Tibial nerve (tissue), 4 donors: Measurements from ENCODE around the gene MYOM1. TPM values are rescaled to one million over a fixed set of nuclear protein-coding genes. Genes with fewer than 3 reads are reported as not detected.
"Not testable (repeated sequence)": the region's sequence is repeated elsewhere in the genome, so short reads cannot be mapped to it uniquely, and the experiment has no call there.

Experiments
- DNase-seq, 2 donors: peaks; one replicate each; pipeline ENCODE4 v3.0.0-alpha.2; 2019; ENCODE audit warnings: low spot score in 2 of 2
- H3K27ac ChIP-seq, 4 donors: fragments of 200-600 bp; sonication (generic) in 3 of 4; one replicate each; pipeline ENCODE4 v1.5.1; 2017 to 2019; ENCODE audit warnings: mild to moderate bottlenecking in 1 of 4
- H3K27me3 ChIP-seq, 2 donors: fragments of 200-600 bp; sonication (generic) in 1 of 2; one replicate each; pipeline versions ENCODE4 v1.5.1 to v1.6.0; 2017 to 2019
- H3K36me3 ChIP-seq, 3 donors: fragments of 200-600 bp; sonication (generic); one replicate each; pipeline ENCODE4 v1.5.1; 2018 to 2019
- H3K4me1 ChIP-seq, 4 donors: fragments of 200-600 bp; sonication (generic) in 3 of 4; one replicate each; pipeline ENCODE4 v1.5.1; 2017 to 2019
- H3K4me3 ChIP-seq, 4 donors: fragments of 200-600 bp; sonication (generic) in 3 of 4; one replicate each; pipeline ENCODE4 v1.5.1; 2017 to 2019; ENCODE audit warnings: mild to moderate bottlenecking in 1 of 4, moderate library complexity in 1 of 4
- H3K9me3 ChIP-seq, 4 donors: fragments of 200-600 bp; sonication (generic) in 3 of 4; one replicate each; pipeline ENCODE4 v1.5.1; 2017 to 2019
- EP300 ChIP-seq, 2 donors: sonication (generic); formaldehyde crosslinking; IDR thresholded peaks; one replicate each; pipeline ENCODE4 v1.6.1; 2017; ENCODE audit warnings: antibody characterized with exemption in 2 of 2, mild to moderate bottlenecking in 1 of 2
- POLR2A ChIP-seq, 2 donors: fragments of 450-650 bp; IDR thresholded peaks; one replicate each; pipeline ENCODE4 v1.6.1; 2017; ENCODE audit warnings: antibody characterized with exemption in 2 of 2, mild to moderate bottlenecking in 2 of 2, moderate library complexity in 2 of 2
- WGBS, 2 donors: methylation state at CpG; one replicate each; pipeline ENCODE4 v1.1.5; 2018; 5-methylcytosine and 5-hydroxymethylcytosine counted together
- total RNA-seq, 4 donors: library from RNA; depleted of rRNA; stranded (reverse); fragments of >200 nt; gene quantifications; one replicate each; pipeline ENCODE4 v1.1.0, GENCODE V29; 2016
- TF ChIP-seq, protein P1 (sequence below), 5 experiments: fragments of 200-600 bp in 3 of 5; fragments of 450-650 bp in 2 of 5; sonication (generic) in 3 of 5; IDR thresholded peaks; one replicate each; pipeline ENCODE4 v1.5.1; 2016 to 2019; ENCODE audit warnings: antibody characterized with exemption in 5 of 5, mild to moderate bottlenecking in 3 of 5, moderate library complexity in 2 of 5

MYOM1 gene
- total RNA-seq, 4 donors from 2014 or later, result 3.0 to 8.1 (median 5.6) TPM

DNA sequence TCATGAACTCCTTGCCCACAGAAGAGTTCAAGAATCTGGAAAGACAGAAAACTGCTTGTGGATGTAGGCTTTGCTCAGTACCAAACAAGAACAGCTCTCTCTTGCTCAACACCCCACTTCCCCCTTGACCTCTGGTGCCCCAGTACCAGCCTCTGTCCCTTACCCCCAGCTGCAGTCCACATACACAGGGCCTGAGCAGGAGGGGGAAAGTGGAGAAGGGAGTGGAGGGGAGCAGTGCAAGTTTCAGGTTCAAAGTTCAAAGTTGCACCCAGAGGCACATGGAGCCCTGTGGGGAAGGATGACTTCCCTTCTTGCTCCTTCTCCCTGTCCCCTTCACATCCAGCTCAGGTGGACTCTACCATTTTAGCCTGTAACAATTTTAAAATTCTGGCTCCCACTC lies 145.7 kb downstream of the MYOM1 start:
- Histone ChIP-seq H3K27ac (peak overlapping the region in 2 of 4 donors; percentile 30 to 48), H3K36me3 (peaks cover 0 to 3% (median 0%) of the 10 kb centered on the region in 3 donors), H3K27me3 (no peaks in the 10 kb centered on the region), H3K4me3 (no peak overlapping the region), H3K4me1 (peaks cover 0 to 16% (median 2%) of the 10 kb centered on the region in 4 donors), H3K9me3 (no peaks in the 10 kb centered on the region)
- TF ChIP-seq EP300 (IDR thresholded peaks at IDR 0.05), result no peak
- no peak for DNase-seq

DNA sequence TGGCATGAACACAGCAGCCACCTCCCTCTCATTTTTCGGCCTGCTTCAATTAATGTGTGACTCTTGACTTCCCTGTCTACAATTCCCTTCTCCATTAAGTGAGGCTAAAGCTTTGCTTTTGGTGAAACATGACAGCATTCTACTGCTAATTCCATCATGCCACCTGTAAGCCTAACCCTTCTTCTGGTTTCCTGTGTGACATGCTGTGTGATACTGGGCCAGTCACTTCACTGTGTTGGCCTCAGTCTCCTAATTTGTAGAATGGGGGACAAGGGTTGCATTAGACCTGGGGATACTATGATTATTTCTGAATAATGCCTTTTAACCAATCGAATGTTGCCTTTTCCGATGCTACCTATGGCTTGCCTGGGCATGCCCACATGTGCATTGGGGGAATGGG lies 146.4 kb downstream of the MYOM1 start:
- 90 to 93% methylated on average over 3 of the region's 3 CpGs for WGBS, 2 donors
- H3K36me3 ChIP-seq, result not testable (repeated sequence)

DNA sequence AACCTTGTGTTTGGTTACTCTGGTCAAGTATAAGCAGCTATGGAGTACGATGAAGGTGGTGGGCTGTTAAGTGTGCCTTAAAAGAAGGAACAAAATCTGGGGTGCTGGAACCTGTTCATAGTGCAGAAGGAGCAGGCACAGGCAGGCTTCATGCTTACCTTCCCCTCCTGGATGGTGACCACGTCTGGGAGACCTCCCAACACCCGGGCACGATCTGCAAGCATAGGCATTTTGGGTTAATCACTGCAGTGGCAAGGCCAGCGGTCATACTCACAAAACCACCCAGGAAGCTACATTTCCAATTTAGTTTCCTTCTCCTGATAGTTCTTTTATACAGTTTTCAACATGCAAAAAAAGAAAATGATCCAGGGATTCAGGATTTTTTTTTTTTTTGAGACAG lies 148.1 kb downstream of the MYOM1 start:
- Histone ChIP-seq H3K9me3 (no peaks in the 10 kb centered on the region), H3K27me3 (no peaks in the 10 kb centered on the region), H3K27ac (no peak overlapping the region), H3K36me3 (peaks cover 0 to 3% (median 0%) of the 10 kb centered on the region in 3 donors), H3K4me1 (peaks cover 0 to 16% (median 2%) of the 10 kb centered on the region in 4 donors), H3K4me3 (no peak overlapping the region)
- DNase-seq, result no peak
- TF ChIP-seq EP300 (IDR thresholded peaks at IDR 0.05) (no peak), POLR2A (IDR thresholded peaks at IDR 0.05) (no peak)
- TF ChIP-seq, protein P1, sequence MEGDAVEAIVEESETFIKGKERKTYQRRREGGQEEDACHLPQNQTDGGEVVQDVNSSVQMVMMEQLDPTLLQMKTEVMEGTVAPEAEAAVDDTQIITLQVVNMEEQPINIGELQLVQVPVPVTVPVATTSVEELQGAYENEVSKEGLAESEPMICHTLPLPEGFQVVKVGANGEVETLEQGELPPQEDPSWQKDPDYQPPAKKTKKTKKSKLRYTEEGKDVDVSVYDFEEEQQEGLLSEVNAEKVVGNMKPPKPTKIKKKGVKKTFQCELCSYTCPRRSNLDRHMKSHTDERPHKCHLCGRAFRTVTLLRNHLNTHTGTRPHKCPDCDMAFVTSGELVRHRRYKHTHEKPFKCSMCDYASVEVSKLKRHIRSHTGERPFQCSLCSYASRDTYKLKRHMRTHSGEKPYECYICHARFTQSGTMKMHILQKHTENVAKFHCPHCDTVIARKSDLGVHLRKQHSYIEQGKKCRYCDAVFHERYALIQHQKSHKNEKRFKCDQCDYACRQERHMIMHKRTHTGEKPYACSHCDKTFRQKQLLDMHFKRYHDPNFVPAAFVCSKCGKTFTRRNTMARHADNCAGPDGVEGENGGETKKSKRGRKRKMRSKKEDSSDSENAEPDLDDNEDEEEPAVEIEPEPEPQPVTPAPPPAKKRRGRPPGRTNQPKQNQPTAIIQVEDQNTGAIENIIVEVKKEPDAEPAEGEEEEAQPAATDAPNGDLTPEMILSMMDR (IDR thresholded peaks at IDR 0.05), result no peak
- WGBS, 2 donors, result 77 to 89% methylated on average over 5 of the region's 5 CpGs

More for the DNA sequence above, 146.4 kb downstream of the MYOM1 start:
- not testable (repeated sequence) for H3K4me3 ChIP-seq, H3K9me3 ChIP-seq, H3K27ac ChIP-seq, H3K27me3 ChIP-seq, DNase-seq
- peaks cover 0 to 16% (median 2%) of the 10 kb centered on the region in 4 donors for H3K4me1 ChIP-seq

DNA sequence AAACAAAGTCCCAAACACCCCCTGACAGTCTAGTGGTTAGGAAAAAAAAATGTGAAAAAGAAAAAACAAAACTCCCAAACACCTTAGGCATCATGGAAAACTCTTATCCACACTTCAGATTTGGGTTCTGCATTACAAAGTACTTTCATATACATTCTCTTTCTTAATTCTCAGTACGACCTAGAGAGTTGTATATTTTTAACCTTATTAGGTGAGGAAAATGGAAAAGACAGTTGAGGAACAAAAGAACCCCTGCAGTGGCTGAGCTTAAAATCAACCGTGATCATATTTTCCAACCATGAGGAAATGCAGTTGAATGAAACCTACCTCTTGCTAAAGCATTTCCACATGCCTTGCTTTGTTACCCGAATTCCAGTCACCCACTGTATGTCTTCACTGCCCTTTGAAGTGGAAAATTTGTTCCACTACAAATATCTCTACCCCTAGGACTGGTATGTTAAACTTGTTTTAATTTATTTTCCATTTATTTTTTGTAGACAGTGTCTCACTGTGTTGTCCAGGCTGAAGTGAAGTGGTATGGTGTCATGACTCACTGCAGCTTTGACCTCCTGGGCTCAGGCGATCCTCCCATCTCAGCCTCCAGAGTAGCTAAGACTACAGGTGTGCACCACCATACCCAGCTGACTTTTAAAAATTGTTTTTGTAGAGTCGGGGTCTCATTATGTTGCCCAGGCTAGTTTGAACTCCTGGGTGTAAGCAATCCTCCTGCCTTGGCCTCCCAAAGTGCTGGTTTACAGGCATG lies 149.9 kb downstream of the MYOM1 start:
- WGBS, 2 donors, result 75 to 77% methylated on average over 5 of the region's 5 CpGs
- no peak for DNase-seq
- TF ChIP-seq, protein P1 (IDR thresholded peaks at IDR 0.05), result no peak
- TF ChIP-seq EP300 (IDR thresholded peaks at IDR 0.05), result no peak
- no peak for TF ChIP-seq POLR2A (IDR thresholded peaks at IDR 0.05)
- H3K27me3 ChIP-seq, result no peaks in the 10 kb centered on the region
- H3K4me1 ChIP-seq, result peaks cover 0 to 14% (median 0%) of the 10 kb centered on the region in 4 donors
- peaks cover 0 to 3% (median 0%) of the 10 kb centered on the region in 3 donors for H3K36me3 ChIP-seq
- no peaks in the 10 kb centered on the region for H3K9me3 ChIP-seq
- no peak overlapping the region for H3K4me3 ChIP-seq
- no peak overlapping the region for H3K27ac ChIP-seq

DNA sequence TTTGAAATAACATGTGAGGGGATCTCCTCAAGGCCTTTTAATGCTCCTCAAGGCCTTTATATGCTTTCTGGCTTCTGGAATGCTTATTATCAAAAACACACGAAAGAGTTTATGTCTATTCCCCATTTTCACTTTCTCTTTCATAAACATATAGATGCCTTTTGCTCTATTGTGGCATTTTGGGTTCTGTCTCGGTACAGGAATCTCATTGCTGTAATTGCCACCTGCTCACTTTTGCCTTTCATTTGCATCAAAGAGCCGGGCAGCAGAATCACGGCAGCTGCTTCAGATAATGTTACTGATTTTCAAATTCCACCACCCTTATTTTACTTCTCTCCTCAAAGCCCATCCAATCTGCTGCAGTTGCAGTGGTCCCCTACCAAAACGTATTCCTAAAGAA lies 152.0 kb downstream of the MYOM1 start:
- no peak overlapping the region for H3K27ac ChIP-seq
- H3K36me3 ChIP-seq, result peaks cover 0 to 3% (median 0%) of the 10 kb centered on the region in 3 donors
- 77 to 79% methylated on average over 5 of the region's 5 CpGs for WGBS, 2 donors
- H3K4me1 ChIP-seq, result peaks cover 0 to 6% (median 0%) of the 10 kb centered on the region in 4 donors
- H3K27me3 ChIP-seq, result no peaks in the 10 kb centered on the region
- H3K4me3 ChIP-seq, result no peak overlapping the region
- TF ChIP-seq, protein P1 (IDR thresholded peaks at IDR 0.05), result no peak
- no peak for TF ChIP-seq EP300 (IDR thresholded peaks at IDR 0.05)
- DNase-seq, result no peak
- H3K9me3 ChIP-seq, result no peaks in the 10 kb centered on the region

DNA sequence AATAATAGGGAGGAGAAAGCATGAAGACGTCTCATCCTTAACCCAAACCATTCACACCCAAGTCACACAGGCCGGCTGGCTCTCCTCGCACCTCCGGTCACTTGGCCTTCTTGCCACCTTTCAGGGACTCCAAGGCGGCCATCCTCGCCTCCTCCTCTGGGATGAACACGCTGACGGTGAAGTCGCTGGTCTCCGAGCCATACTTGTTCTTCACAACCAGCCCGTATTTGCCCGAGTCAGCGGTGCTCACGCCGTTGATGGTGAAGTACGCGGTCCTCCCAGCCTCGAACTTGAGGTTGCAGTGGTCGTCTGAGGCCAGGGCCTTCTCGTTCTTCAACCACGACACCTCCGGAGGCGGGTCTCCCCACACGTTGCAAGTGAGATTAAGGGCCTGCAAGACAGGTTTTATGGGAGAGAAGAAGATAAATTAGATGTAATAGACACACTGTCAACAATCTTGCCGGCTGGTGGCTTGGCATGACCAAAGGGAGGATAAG lies 152.6 kb downstream of the MYOM1 start:
- no peak overlapping the region for H3K27ac ChIP-seq
- no peak overlapping the region for H3K4me3 ChIP-seq
- H3K4me1 ChIP-seq, result peaks cover 0 to 11% (median 0%) of the 10 kb centered on the region in 4 donors
- DNase-seq, result no peak
- 93 to 94% methylated on average over 25 of the region's 25 CpGs for WGBS, 2 donors
- no peaks in the 10 kb centered on the region for H3K27me3 ChIP-seq
- TF ChIP-seq, protein P1 (IDR thresholded peaks at IDR 0.05), result no peak
- TF ChIP-seq EP300 (IDR thresholded peaks at IDR 0.05) (no peak), POLR2A (IDR thresholded peaks at IDR 0.05) (no peak)
- H3K36me3 ChIP-seq, result peaks cover 0 to 3% (median 0%) of the 10 kb centered on the region in 3 donors
- H3K9me3 ChIP-seq, result no peaks in the 10 kb centered on the region
